Brain microvascular endothelial cell (primary cell): ENCODE data around the gene A1CF.
"Not testable (repeated sequence)": the region's sequence is repeated elsewhere in the genome, so short reads cannot be mapped to it uniquely, and the experiment has no call there.

ENCODE experiments used
- DNase-seq: peaks from one replicate; pipeline ENCODE4 v3.0.0-alpha.2; 2020
- H3K27ac ChIP-seq: fragments of 250-450 bp; sonication (Bioruptor Pico); 2 replicates; pipeline ENCODE4 v1.5.1; 2020; ENCODE audit warnings: mild to moderate bottlenecking, moderate library complexity
- H3K27me3 ChIP-seq: fragments of 250-450 bp; sonication (Bioruptor Pico); replicated peaks from 2 replicates; pipeline ENCODE4 v1.5.1; 2020; ENCODE audit warnings: mild to moderate bottlenecking
- H3K36me3 ChIP-seq: fragments of 250-450 bp; sonication (Bioruptor Pico); replicated peaks from 2 replicates; pipeline ENCODE4 v1.5.1; 2020; ENCODE audit warnings: mild to moderate bottlenecking
- H3K4me3 ChIP-seq: 2 replicates; pipeline ENCODE4 v1.5.1; 2011; ENCODE audit warnings: low read depth, mild to moderate bottlenecking, control low read depth, low read length, moderate library complexity
- in situ Hi-C: cut with HindIII; loops from 2 replicates; pipeline ENCODE4 v1.10.0; 2017; ENCODE audit warnings: low sequenced_read_pairs, low pct_ligation_motif_present
- TF ChIP-seq, protein P1 (sequence below): IDR thresholded peaks from 2 replicates; pipeline ENCODE4 v1.5.1; 2011; ENCODE audit warnings: low read depth, mild to moderate bottlenecking, moderate library complexity, low read length, control low read depth, inconsistent platforms; ENCODE audit errors: missing control alignments

The A1CF gene

DNA sequence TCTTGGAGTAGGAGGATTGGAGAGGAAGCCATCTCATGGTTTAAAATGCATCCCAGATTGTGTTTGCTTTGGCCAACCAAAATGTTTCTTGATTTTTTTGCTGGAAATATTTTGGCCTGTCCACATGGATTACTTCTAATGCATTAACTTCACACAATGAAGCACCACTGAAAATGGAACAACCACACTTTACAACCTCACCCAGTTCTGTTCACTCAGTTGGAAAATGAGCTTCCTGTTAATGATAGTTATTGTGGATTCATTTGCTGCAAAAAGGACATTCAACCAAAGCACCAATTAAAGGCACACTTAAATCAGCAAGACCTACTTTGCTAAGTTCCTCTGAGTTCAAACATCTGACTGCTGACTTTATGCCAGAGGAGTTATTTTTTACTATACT lies 11.3 kb upstream of the A1CF start:
- in situ Hi-C loops: no loop called here
- TF ChIP-seq, protein P1, sequence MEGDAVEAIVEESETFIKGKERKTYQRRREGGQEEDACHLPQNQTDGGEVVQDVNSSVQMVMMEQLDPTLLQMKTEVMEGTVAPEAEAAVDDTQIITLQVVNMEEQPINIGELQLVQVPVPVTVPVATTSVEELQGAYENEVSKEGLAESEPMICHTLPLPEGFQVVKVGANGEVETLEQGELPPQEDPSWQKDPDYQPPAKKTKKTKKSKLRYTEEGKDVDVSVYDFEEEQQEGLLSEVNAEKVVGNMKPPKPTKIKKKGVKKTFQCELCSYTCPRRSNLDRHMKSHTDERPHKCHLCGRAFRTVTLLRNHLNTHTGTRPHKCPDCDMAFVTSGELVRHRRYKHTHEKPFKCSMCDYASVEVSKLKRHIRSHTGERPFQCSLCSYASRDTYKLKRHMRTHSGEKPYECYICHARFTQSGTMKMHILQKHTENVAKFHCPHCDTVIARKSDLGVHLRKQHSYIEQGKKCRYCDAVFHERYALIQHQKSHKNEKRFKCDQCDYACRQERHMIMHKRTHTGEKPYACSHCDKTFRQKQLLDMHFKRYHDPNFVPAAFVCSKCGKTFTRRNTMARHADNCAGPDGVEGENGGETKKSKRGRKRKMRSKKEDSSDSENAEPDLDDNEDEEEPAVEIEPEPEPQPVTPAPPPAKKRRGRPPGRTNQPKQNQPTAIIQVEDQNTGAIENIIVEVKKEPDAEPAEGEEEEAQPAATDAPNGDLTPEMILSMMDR: no peak
- no peak for DNase-seq
- Histone ChIP-seq H3K36me3 (no peaks in the 10 kb centered on the region), H3K27ac (no peak overlapping the region), H3K4me3 (no peak overlapping the region), H3K27me3 (no peaks in the 10 kb centered on the region)

DNA sequence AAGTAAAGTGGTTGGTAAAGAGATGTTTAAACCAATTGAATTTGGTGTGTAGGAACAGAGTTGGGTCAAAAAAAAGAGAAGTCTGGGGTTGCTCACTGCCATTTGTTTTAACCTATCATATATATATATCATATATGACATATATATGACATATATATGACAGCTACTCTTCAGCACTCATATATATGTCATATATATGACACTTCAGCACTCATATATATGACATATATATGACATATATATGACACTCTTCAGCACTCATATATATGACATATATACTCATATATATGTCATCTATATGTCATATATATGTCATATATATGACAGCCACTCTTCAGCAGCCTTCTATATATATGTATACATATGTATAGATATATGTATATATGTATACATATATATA lies 8.9 kb upstream of the A1CF start:
- Histone ChIP-seq H3K27ac (no peak overlapping the region), H3K36me3 (no peaks in the 10 kb centered on the region), H3K4me3 (no peak overlapping the region), H3K27me3 (no peaks in the 10 kb centered on the region)
- no peak for DNase-seq
- TF ChIP-seq, protein P1: no peak
- in situ Hi-C loops: no loop called here

DNA sequence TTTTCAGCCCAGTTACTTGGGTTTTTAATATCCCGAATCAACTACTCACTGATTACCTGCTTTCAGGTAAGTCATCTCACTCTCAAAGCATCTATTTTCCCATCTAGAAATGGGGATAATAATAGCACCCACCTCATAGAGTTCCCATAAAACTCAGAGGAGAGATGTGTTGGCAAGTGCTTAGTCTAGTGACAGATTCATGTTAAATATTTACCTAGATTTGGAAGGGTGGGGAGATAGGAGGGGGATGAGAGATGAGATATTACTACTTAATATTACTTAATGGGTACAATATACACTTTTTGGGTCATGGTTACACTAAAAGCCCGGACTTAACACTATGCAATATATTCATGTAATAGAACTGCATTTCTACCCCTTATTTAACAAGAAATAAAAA lies 7.0 kb upstream of the A1CF start:
- no peak overlapping the region for H3K27ac ChIP-seq
- H3K36me3 ChIP-seq: no peaks in the 10 kb centered on the region
- in situ Hi-C loops: no loop called here
- no peaks in the 10 kb centered on the region for H3K27me3 ChIP-seq
- TF ChIP-seq, protein P1: no peak
- no peak for DNase-seq
- no peak overlapping the region for H3K4me3 ChIP-seq

DNA sequence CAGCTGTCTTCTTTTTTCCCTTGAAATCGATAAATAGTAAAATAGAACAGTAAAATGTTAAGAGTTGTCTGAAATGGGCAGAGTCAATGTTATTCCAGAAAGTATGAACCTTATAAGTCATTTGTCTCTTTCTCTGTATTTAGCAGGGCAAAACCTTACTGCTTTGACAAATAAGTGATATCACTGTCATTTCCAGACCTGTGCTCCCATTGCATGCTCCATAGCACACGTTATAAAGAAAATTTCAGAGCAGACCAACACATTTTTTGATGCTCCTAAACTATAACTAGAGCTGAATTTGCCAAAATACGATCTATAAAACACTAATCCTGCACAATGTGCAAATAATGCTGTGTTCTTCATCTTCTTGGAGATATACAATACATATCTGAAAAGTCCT lies 1.1 kb downstream of the A1CF start:
- TF ChIP-seq, protein P1: no peak
- no peak overlapping the region for H3K4me3 ChIP-seq
- no peak overlapping the region for H3K27ac ChIP-seq
- no peaks in the 10 kb centered on the region for H3K27me3 ChIP-seq
- in situ Hi-C loops: no loop called here
- DNase-seq: no peak
- no peaks in the 10 kb centered on the region for H3K36me3 ChIP-seq

DNA sequence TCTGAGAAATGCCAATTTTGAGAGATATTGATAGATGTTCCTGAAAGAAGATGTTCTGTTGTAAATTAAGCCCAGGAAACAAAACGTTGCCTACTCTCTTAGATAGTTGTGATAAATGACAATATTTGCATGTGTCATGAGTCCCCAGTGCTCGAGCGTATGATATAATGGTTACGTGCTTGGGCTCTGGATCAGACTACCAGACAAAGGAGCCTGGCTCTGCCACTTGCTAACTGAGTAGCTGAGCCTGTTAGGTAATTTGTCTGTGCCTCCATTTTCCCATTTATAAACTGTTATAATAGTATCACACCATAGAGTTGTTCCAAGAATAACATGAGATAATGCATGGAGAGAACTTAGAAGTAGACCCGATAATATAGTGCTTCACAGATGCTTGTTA lies 1.8 kb downstream of the A1CF start:
- no peaks in the 10 kb centered on the region for H3K36me3 ChIP-seq
- DNase-seq: no peak
- in situ Hi-C loops: no loop called here

DNA sequence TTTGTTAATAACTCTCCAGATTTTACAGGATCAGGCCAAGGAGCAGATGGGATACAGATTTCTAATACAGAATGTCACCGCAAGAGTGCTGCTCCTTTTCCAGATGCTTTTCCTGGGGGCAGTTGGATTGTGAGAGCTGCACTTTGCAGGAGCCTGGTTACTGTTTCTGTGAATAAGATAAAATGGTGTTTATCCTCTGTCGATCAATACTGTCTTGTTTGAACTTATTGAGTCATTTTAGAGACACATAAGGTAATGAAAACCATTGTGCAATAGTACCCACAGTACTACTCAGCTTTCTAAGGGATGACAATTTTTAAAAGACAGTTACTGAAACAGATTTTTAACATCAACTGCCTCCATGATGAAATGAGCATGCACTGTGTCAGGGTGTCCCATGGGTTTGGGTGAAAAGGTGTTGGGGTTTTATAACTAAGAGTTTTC lies 2.9 kb downstream of the A1CF start:
- Histone ChIP-seq H3K36me3 (no peaks in the 10 kb centered on the region), H3K27me3 (no peaks in the 10 kb centered on the region), H3K4me3 (no peak overlapping the region), H3K27ac (no peak overlapping the region)
- no peak for DNase-seq
- in situ Hi-C loops: no loop called here
- TF ChIP-seq, protein P1: no peak

More for the DNA sequence above, 1.8 kb downstream of the A1CF start:
- Histone ChIP-seq H3K27me3 (no peaks in the 10 kb centered on the region), H3K4me3 (no peak overlapping the region), H3K27ac (no peak overlapping the region)
- TF ChIP-seq, protein P1: no peak

DNA sequence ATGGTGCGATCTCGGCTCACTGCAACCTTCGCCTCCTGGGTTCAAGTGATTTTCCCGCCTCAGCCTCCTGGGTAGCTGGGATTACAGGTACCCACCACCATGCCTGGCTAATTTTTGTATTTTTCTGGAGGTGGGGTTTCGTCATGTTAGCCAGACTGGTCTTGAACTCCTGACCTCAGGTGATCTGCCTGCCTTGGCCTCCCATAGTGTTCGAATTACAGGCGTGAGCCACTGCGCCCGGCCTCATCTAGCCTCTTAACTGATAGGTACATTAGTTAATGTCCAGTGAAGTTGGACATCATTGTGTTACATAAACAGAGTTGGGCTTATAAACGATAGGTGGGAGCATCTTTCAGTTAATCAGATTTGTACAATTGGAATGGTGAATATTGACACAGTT lies 4.4 kb downstream of the A1CF start:
- H3K27ac ChIP-seq, in situ Hi-C loops, H3K4me3 ChIP-seq, H3K36me3 ChIP-seq, DNase-seq, H3K27me3 ChIP-seq: not testable (repeated sequence)
